ENCODE results near the gene CBLN2.

Gene CBLN2

GRCh38 chr18:72544092-72544886 is at the start of gene CBLN2:
Gene CBLN2 (minus strand): TSS chr18:72544342. CDS start chr18:72542160, 2,182 bp downstream.
- DNase-seq (ENCODE audit: low read depth, low spot score), result peak; percentile 16

DNA sequence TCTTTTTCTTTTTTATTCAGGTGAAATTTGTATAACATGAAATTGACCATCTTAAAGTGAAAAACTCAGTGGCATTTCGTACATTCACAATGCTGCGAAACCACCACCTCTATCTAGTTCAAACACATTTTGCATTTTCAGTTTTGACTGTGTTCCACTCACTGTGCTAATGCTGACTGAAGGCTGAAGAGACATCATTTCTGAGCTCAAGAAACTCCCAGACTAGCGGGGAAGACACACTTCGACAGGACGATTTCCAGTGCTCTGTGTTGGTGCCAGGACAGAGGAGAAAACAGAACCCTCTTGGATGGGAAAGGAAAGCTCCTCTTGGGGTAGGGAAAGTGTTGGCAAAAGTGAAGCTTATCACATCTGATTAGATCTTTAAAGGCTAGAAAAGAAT is 44.2 kb upstream of the CBLN2 start:
- H3K27ac ChIP-seq, result no peak overlapping the region
- DNase-seq (ENCODE audit: low read depth, low spot score), result no peak

More at GRCh38 chr18:72544092-72544886, at the start of gene CBLN2:
- no peak within 1 kb of the TSS for H3K27ac ChIP-seq

DNA sequence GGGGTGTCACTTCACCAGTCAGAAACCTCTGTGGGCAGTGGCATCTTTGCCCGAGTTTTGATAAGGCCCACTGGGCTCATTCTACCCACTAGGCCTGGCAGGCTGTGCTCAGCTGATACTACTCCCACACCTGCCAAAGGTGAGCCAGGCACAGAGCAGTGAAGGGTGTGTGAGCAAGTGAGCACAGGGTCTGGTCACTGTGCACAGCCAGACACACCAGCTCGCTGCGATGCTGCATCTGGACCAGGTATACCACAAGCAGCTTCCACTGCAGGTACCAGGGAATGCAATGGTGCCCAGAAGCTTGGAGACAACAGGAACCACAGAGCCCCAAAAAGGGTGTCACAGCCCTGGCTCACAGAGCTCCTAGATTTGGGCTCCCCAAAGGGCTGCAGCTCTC is 40.6 kb upstream of the CBLN2 start:
- DNase-seq (ENCODE audit: low read depth, low spot score), result no peak
- no peak overlapping the region for H3K27ac ChIP-seq

DNA sequence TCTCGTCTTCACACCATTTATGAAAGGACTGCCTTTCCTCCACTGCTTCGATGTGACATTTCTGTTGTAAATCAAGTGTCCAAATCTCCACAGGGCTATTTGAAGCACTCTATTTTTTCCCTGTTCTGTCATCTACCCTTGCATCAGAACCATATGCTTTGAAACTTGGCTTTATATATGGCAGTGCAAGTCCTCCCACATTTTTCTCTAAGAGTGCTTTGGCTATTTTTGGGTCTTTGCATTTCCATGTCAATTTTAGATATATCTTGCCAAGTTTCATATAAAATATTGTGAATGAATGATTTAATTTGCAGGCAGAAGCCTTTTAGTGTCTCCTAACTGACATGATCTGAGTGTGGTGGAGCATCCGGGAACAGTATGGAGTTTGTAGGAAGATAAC is 37.8 kb upstream of the CBLN2 start:
- no peak for DNase-seq (ENCODE audit: low read depth, low spot score)

DNA sequence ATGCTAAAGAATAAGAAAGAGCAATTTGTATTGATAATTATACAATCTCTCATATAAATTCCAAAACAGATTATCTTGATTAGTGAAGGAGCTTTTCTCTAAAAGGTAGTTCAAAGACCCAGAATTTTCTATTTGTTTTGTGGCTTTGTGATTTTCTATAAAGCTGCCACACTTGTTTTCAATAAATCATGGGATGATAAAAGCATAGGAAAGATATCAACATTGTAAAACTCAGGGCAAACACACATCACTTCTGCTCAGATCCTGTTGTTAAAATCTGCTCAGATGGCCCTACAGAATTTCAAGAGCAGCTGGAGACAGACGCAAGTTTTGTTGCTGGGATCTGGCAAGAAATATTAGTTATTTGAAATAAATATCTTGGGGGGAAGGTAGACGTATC is 28.8 kb upstream of the CBLN2 start:
- no peak for DNase-seq (ENCODE audit: low read depth, low spot score)

More for the DNA sequence above, 37.8 kb upstream of the CBLN2 start:
- H3K27ac ChIP-seq, result no peak overlapping the region

DNA sequence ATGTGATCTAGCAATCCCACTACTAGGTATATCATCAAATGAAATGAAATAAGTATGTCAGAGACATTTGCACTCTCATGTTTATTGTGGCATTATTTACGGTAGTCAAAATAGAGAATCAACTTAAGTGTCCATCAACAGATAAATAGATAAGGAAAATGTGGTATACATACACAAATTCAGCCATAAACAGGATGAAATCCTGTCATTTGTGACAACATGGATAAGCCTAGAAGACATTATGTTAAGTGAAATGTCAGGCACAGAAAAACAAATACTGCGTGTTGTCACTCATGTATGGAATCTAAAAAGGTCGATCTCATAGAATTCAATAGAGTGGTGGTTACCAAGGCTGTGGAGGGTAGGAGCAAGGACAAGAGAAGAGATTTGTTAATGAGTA is 22.1 kb upstream of the CBLN2 start:
- no peak overlapping the region for H3K27ac ChIP-seq
- DNase-seq (ENCODE audit: low read depth, low spot score), result no peak

More for the DNA sequence above, 28.8 kb upstream of the CBLN2 start:
- no peak overlapping the region for H3K27ac ChIP-seq

DNA sequence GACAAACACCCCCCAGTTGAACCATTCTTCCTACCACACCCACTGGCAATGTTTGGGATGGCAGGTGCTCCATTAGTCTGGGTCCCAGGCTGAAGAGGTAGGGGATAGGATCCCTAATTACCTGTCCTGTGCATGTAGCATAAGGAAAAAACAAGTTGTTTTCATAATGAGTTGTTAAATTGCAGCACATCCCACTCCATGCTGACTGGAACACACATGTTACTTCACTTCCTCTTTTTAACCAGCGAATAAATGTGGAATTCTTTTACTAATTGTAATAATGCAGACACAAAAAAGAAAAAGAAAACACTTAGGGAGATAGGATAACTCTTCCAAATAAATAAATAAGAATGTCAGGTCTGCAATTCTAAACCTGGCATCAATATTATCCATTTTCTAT is 11.8 kb upstream of the CBLN2 start:
- H3K27ac ChIP-seq, result no peak overlapping the region
- DNase-seq (ENCODE audit: low read depth, low spot score), result no peak

- DNase-seq (ENCODE audit: low read depth, low spot score), result no peak
- no peak overlapping the region for H3K27ac ChIP-seq
These were observed 11.0 kb upstream of the CBLN2 start for GRCh38 chr18:72555101-72555500.

GRCh38 chr18:72543357-72544055 is 636 bp downstream of the CBLN2 start:
- DNase-seq (ENCODE audit: low read depth, low spot score), result no peak
- no peak overlapping the region for H3K27ac ChIP-seq

- H3K27ac ChIP-seq, result no peak overlapping the region
- DNase-seq (ENCODE audit: low read depth, low spot score), result no peak
These were observed 1.2 kb downstream of the CBLN2 start for GRCh38 chr18:72542984-72543356.

- DNase-seq (ENCODE audit: low read depth, low spot score), result no peak
- H3K27ac ChIP-seq, result no peak overlapping the region
These were observed 1.8 kb downstream of the CBLN2 start for GRCh38 chr18:72542342-72542741.

DNA sequence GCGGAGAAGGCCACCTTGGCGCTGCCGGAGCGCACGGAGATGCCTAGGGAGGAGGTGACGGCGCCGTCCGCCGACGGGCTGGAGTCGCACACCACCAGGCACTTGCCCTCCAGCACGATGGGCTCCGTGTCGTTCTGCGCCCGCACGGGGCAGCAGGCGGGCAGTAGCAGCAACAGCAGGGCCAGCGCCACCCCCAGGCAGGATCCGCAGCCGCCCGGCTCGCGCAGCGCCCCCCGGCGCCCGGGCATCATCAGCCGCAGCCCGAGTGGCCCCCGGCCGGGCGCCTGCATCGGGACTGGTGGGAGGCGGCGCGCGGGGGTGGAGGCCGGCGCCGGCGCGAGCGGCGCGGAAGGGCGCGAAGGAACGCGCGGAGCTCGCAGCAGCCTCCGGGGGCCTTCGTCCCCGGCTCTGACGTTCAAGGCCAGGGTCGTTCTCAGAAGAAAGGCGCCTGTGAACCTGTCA is 2.2 kb downstream of the CBLN2 start:
- no peak for DNase-seq (ENCODE audit: low read depth, low spot score)
- H3K27ac ChIP-seq, result no peak overlapping the region

DNA sequence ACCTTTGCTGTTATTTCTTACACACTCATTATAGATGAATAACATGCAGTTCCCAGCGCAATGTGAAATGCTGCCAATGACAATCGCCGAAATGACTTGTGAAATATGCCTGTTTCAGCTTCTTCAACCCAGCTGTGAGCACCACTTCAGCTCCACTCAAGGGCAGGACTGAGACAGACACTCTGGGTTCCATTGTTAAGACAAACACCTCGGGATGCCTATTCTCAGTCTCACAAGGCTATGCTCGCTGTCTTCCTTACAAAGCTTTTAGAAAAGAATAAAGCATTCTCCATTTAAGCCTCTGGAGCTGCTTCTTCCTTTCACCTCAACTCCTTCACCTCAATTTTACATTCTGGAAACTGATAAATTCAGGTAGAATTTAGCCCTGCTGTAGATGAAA is 4.2 kb downstream of the CBLN2 start:
- H3K27ac ChIP-seq, result no peak overlapping the region
- no peak for DNase-seq (ENCODE audit: low read depth, low spot score)

DNA sequence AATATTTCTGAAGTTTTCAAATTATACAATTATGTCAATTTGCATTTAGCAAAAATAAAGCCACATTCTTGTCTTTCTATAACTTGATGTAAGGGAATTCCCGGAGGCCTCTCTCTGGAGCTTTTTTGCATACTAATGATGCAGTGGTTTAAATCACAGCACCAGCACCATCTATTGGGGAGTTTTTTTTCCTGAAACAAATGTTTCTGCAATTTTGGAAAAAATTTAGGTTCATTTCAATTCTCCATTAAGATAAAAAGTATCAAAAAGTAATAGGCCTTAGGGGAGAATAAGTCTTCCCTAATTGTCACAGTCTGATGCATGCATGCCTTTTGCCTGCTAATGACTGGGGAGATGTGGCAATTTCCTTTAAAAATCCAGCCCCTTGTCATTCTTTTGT is 13.5 kb downstream of the CBLN2 start:
- DNase-seq (ENCODE audit: low read depth, low spot score), result no peak

GRCh38 chr18:72504866-72505265 is 39.3 kb downstream of the CBLN2 start:
- DNase-seq (ENCODE audit: low read depth, low spot score), result no peak

More for the DNA sequence above, 13.5 kb downstream of the CBLN2 start:
- H3K27ac ChIP-seq, result no peak overlapping the region

GRCh38 chr18:72502671-72503431 is 41.3 kb downstream of the CBLN2 start:
- no peak for DNase-seq (ENCODE audit: low read depth, low spot score)

More at GRCh38 chr18:72504866-72505265, 39.3 kb downstream of the CBLN2 start:
- no peak overlapping the region for H3K27ac ChIP-seq

DNA sequence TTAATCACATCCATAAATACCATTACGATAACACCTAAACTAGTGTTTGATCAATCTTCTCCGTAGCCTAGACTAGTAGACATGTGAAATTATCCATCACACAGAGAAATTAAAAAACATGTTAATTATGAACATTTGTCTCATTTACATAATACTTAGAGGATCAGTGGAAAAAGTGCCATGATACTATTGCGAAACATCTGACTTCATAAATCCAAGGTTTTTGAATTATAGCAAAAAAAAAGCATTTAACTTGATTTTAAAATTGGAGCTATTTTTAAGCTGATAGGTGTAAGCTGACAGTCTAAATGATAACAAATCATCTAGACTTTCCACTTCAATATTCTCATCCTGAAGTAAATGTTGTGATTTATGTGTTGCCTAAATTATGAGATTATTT is 51.6 kb downstream of the CBLN2 start:
- no peak for DNase-seq (ENCODE audit: low read depth, low spot score)
- H3K27ac ChIP-seq, result no peak overlapping the region

More at GRCh38 chr18:72502671-72503431, 41.3 kb downstream of the CBLN2 start:
- H3K27ac ChIP-seq, result no peak overlapping the region
